Gastroesophageal sphincter (tissue), 4 donors: Measurements from ENCODE around the gene UBE2G2. TPM values are rescaled to one million over a fixed set of nuclear protein-coding genes. Genes with fewer than 3 reads are reported as not detected.
A peak's percentile ranks its signal among the peaks of the same experiment; 100 is the strongest.

ENCODE experiments used
- ATAC-seq: fragments of 150-250 bp; one replicate; pipeline ENCODE4 v1.9.1; 2016; ENCODE audit warnings: mild to moderate bottlenecking, moderate library complexity
- H3K27ac ChIP-seq, 4 donors: fragments of 200-600 bp; sonication (generic) in 3 of 4; 1 replicate in 3 of 4; 2 replicates in 1 of 4; pipeline ENCODE4 v1.5.1; 2016 to 2019
- H3K27me3 ChIP-seq: fragments of 200-600 bp; sonication (generic); one replicate; pipeline ENCODE4 v1.5.1; 2019
- H3K36me3 ChIP-seq, 2 donors: fragments of 200-600 bp; sonication (generic); one replicate each; pipeline ENCODE4 v1.5.1; 2019; ENCODE audit warnings: control low read depth in 1 of 2
- H3K4me1 ChIP-seq, 3 donors: fragments of 200-600 bp; sonication (generic); 1 replicate in 2 of 3; 2 replicates in 1 of 3; pipeline ENCODE4 v1.5.1; 2016 to 2019; ENCODE audit warnings: control low read depth in 2 of 3
- H3K4me3 ChIP-seq, 2 donors: fragments of 200-600 bp; sonication (generic); one replicate each; pipeline ENCODE4 v1.5.1; 2019; ENCODE audit warnings: mild to moderate bottlenecking in 1 of 2, moderate library complexity in 1 of 2
- H3K9me3 ChIP-seq, 3 donors: fragments of 200-600 bp; sonication (generic); one replicate each; pipeline ENCODE4 v1.5.1; 2017 to 2019; ENCODE audit warnings: control low read depth in 2 of 3
- EP300 ChIP-seq: sonication (generic); formaldehyde crosslinking; IDR thresholded peaks from one replicate; pipeline ENCODE4 v1.6.1; 2017; ENCODE audit warnings: antibody characterized with exemption, mild to moderate bottlenecking
- POLR2A ChIP-seq, 2 donors: fragments of 450-650 bp; IDR thresholded peaks; one replicate each; pipeline ENCODE4 v1.6.1; 2017; ENCODE audit warnings: antibody characterized with exemption in 2 of 2, mild to moderate bottlenecking in 2 of 2, moderate library complexity in 1 of 2
- POLR2AphosphoS5 ChIP-seq: sonication (generic); formaldehyde crosslinking; IDR thresholded peaks from one replicate; pipeline ENCODE4 v1.6.1; 2017; ENCODE audit warnings: antibody characterized with exemption
- WGBS, 2 donors: methylation state at CpG; one replicate each; pipeline ENCODE4 v1.1.5; 2018; ENCODE audit warnings: low coverage in 1 of 2; 5-methylcytosine and 5-hydroxymethylcytosine counted together
- total RNA-seq, 4 donors: library from RNA; depleted of rRNA; stranded (reverse); fragments of >200 nt; gene quantifications; one replicate each; pipeline ENCODE4 v1.1.0, GENCODE V29; 2016
- TF ChIP-seq, protein P1 (sequence below), 4 experiments: fragments of 200-600 bp in 2 of 4; fragments of 450-650 bp in 2 of 4; sonication (generic) in 1 of 4; IDR thresholded peaks; one replicate each; pipeline ENCODE4 v1.5.1; 2017 to 2019; ENCODE audit warnings: antibody characterized with exemption in 4 of 4, mild to moderate bottlenecking in 2 of 4, moderate library complexity in 2 of 4

UBE2G2 gene
- total RNA-seq, 4 donors from 2014 or later: 48.3 to 93.4 (median 83.9) TPM

DNA sequence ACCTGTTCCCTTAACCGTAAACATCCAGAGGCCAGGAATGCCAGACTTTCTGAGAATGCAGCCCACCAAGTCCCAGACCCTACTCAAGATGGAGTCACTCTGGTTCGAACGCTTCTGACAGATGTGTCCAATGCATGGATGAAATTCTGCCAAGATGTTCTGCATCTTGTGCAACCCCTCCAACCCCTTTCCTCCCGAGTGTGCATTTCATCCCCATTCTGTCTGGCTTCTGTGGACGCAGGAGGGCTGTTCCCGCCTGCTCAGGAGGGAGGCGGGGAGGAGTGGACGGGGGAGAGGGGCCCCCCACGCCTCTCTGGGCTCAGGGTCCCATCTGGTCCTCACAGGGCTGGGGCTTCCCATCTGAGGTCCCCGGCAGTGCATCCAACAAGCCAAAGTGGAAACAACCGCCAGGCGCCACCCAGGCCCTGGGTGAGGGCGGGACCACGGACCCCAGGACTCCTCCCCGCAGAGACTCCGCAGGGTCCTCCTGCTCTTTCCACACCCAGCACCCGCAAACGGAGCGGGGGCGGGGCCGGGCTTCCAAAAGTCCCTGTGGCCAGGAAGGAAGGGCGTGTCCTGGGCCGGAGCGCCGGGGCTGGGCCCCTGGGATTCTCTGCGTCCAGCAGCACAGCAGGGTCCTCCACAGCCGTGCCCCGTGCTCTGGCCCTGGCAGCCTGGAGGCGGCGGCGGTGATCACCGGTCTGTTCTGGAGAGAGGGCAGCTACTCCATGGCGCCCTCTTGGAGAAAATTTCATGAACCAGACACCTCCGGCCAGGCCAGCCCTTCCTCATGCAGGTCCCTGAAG is 44.0 kb upstream of the UBE2G2 start:
- Histone ChIP-seq H3K27me3 (peaks cover 32% of the 10 kb centered on the region), H3K4me3 (peak overlapping the region; percentile 0 to 45), H3K36me3 (peaks cover 0 to 27% of the 10 kb centered on the region in 2 donors), H3K27ac (peak overlapping the region in 2 of 4 donors; percentile 43 to 54), H3K4me1 (peaks cover 0 to 21% (median 15%) of the 10 kb centered on the region in 3 donors), H3K9me3 (no peaks in the 10 kb centered on the region)
- 21% methylated on average over 6 of the region's 34 CpGs; no CpG with 5 or more reads in 1 of the 2 donors for WGBS, 2 donors
- no peak for TF ChIP-seq EP300
- TF ChIP-seq, protein P1, sequence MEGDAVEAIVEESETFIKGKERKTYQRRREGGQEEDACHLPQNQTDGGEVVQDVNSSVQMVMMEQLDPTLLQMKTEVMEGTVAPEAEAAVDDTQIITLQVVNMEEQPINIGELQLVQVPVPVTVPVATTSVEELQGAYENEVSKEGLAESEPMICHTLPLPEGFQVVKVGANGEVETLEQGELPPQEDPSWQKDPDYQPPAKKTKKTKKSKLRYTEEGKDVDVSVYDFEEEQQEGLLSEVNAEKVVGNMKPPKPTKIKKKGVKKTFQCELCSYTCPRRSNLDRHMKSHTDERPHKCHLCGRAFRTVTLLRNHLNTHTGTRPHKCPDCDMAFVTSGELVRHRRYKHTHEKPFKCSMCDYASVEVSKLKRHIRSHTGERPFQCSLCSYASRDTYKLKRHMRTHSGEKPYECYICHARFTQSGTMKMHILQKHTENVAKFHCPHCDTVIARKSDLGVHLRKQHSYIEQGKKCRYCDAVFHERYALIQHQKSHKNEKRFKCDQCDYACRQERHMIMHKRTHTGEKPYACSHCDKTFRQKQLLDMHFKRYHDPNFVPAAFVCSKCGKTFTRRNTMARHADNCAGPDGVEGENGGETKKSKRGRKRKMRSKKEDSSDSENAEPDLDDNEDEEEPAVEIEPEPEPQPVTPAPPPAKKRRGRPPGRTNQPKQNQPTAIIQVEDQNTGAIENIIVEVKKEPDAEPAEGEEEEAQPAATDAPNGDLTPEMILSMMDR (IDR thresholded peaks at IDR 0.05): peak in 1 of 4 experiments; percentile 55
- no peak for TF ChIP-seq POLR2AphosphoS5
- no peak for TF ChIP-seq POLR2A (IDR thresholded peaks at IDR 0.05)
- ATAC-seq: peak; percentile 81

DNA sequence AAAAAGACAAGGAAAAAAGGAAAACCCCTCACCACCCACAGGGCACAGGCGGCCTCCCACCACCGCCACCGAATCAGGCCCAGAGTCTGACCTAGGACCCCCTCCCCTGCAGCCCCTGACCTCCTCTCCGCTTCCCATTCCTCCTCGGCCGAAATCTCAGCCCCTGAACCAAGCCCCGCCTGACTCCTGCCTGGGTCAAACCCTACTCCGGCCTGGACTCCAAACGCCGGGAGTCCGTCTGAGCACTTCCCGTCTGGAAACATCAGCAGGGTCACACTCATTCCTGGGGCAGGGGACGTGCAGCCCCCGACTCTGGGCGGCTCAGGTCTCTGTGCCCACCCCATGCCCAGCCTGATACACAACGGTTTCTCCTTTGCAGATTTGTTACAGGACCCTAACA is 42.6 kb upstream of the UBE2G2 start:
- TF ChIP-seq, protein P1 (IDR thresholded peaks at IDR 0.05): no peak
- no peak for TF ChIP-seq POLR2A (IDR thresholded peaks at IDR 0.05)
- TF ChIP-seq EP300: no peak
- TF ChIP-seq POLR2AphosphoS5: no peak
- Histone ChIP-seq H3K4me1 (peaks cover 0 to 21% (median 15%) of the 10 kb centered on the region in 3 donors), H3K36me3 (peaks cover 0 to 14% of the 10 kb centered on the region in 2 donors), H3K27me3 (peaks cover 32% of the 10 kb centered on the region), H3K9me3 (no peaks in the 10 kb centered on the region), H3K27ac (no peak overlapping the region), H3K4me3 (no peak overlapping the region)
- 73% methylated on average over 10 of the region's 16 CpGs; no CpG with 5 or more reads in 1 of the 2 donors for WGBS, 2 donors
- ATAC-seq: no peak

DNA sequence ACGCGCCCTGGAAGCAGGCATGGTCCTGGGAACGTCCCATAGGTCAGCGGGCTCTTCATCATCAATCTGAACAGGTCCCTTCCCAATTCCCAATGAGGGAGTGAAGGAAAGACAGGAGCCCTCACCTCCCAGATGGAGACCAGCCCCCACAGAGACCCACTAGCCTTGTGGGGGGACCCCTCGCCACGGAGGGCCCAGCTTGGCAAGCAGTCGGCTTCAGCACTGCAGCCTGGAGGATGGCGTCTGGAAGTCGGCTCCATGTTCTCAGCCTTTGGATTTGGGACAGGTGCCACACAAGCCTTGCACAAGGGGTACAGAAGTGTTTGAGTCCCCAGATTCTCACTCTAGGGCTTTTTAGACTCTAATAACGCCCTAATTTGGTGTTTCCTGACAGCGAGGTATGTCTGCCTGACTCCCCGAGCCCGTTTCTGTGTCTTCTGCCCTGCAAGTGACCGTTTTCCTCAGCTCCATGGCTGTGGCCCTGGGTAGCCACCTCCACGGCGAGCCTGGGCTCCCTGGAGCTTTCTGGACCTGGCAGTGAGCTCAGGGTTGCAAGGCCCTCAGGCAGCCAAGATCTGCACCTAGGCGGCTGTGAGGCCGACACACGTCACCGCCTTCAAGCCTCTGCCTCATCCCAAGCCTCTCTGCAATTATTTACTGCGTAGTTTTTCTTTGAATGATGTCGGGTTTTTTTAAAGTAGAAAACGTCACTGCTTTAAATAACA is 41.3 kb upstream of the UBE2G2 start:
- Histone ChIP-seq H3K27me3 (peaks cover 32% of the 10 kb centered on the region), H3K27ac (no peak overlapping the region), H3K9me3 (no peaks in the 10 kb centered on the region), H3K4me3 (no peak overlapping the region), H3K4me1 (peaks cover 0 to 21% (median 15%) of the 10 kb centered on the region in 3 donors), H3K36me3 (peaks cover 0 to under 1% of the 10 kb centered on the region in 2 donors)
- 0 to 66% methylated on average over 1 to 11 of the region's 23 CpGs for WGBS, 2 donors
- no peak for ATAC-seq
- TF ChIP-seq EP300 (no peak), POLR2AphosphoS5 (no peak), POLR2A (IDR thresholded peaks at IDR 0.05) (no peak)
- TF ChIP-seq, protein P1 (IDR thresholded peaks at IDR 0.05): no peak

DNA sequence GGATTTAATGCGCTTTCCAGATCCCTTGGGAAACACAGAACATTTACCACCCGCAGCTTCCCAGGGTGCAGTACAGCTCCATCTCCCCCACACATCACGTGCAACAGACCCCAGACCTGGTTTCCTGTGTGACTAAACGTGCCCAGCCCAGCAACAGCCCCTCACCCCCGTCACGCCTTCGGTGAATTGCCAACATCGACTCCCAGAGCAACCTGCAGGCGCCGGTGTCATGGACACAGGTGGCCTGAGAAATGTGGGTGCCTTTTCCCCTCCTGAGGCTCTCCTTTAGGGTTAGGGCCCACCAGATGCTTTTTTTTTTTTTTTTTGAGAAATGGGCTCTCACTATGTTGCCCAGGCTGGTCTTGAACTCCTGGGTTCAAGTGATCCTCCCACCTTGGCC is 40.5 kb upstream of the UBE2G2 start:
- no peak for TF ChIP-seq POLR2A (IDR thresholded peaks at IDR 0.05)
- H3K4me1 ChIP-seq: peaks cover 0 to 20% (median 15%) of the 10 kb centered on the region in 3 donors
- H3K9me3 ChIP-seq: no peaks in the 10 kb centered on the region
- ATAC-seq: no peak
- H3K27me3 ChIP-seq: peaks cover 32% of the 10 kb centered on the region
- WGBS, 2 donors: 80 to 90% methylated on average over 2 to 4 of the region's 10 CpGs
- no peak overlapping the region for H3K4me3 ChIP-seq
- H3K27ac ChIP-seq: no peak overlapping the region
- H3K36me3 ChIP-seq: no peaks in the 10 kb centered on the region

DNA sequence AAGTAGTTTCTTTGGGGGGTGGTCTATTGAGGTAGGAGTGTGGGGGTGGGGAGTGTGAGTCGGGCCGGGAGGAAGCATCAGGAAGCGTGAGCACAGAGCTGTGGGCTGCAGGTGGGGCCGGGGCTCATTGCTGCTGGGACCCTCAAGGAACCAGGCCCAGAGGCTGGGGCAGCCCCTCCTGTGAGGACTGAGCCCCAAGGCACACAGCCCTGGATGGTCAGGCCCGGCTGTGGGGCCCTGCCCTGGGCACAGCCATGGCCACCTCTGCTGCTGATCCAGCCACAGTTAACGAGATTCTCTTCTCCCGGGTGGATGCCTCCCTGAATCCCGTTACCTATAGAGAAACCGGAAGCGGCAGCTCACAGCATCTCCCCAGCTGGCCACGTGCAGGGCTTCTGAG is 39.2 kb upstream of the UBE2G2 start:
- 60% methylated on average over 1 of the region's 11 CpGs; no CpG with 5 or more reads in 1 of the 2 donors for WGBS, 2 donors
- no peak for ATAC-seq

More for the DNA sequence above, 39.2 kb upstream of the UBE2G2 start:
- Histone ChIP-seq H3K27me3 (peaks cover 32% of the 10 kb centered on the region), H3K9me3 (no peaks in the 10 kb centered on the region), H3K4me3 (no peak overlapping the region), H3K27ac (no peak overlapping the region), H3K4me1 (peaks cover 0 to 15% (median 9%) of the 10 kb centered on the region in 3 donors), H3K36me3 (no peaks in the 10 kb centered on the region)
- TF ChIP-seq, protein P1 (IDR thresholded peaks at IDR 0.05): no peak
- no peak for TF ChIP-seq EP300
- TF ChIP-seq POLR2AphosphoS5: no peak
- no peak for TF ChIP-seq POLR2A (IDR thresholded peaks at IDR 0.05)
